C4-2B (cell line): ENCODE results near the gene ALPG.

Experiments
- ZFX ChIP-seq: fragments of 450-650 bp; IDR thresholded peaks from 2 replicates; pipeline ENCODE4 v1.6.1; 2017
- TF ChIP-seq, protein P1 (sequence below): fragments of 450-650 bp; conservative IDR thresholded peaks from 2 replicates; pipeline ENCODE4 v1.5.1; 2017; ENCODE audit warnings: mild to moderate bottlenecking

DNA sequence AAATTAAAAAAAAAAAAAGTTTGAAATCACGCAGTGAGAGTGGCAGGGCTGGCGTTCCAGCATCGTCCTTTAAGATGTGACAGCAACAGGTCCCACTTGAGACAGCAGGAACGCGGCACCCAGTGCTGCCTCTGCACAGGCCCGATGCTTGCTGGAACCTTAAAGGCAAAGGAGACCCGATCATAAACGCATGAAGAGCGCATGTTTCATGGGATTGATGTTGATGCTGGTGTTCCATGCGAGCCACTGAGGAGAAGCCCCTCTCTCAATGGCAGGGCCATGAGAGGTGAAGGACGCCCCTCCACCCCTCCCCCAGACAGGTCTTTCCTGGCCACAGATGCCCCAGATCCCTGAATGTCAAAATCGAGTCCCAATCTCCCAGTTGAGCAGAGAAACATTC is 31.4 kb downstream of the ALPG start:
- TF ChIP-seq, protein P1, sequence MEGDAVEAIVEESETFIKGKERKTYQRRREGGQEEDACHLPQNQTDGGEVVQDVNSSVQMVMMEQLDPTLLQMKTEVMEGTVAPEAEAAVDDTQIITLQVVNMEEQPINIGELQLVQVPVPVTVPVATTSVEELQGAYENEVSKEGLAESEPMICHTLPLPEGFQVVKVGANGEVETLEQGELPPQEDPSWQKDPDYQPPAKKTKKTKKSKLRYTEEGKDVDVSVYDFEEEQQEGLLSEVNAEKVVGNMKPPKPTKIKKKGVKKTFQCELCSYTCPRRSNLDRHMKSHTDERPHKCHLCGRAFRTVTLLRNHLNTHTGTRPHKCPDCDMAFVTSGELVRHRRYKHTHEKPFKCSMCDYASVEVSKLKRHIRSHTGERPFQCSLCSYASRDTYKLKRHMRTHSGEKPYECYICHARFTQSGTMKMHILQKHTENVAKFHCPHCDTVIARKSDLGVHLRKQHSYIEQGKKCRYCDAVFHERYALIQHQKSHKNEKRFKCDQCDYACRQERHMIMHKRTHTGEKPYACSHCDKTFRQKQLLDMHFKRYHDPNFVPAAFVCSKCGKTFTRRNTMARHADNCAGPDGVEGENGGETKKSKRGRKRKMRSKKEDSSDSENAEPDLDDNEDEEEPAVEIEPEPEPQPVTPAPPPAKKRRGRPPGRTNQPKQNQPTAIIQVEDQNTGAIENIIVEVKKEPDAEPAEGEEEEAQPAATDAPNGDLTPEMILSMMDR, result no peak
- no peak for TF ChIP-seq ZFX
